Measurements from ENCODE around the gene SRMS. TPM values are rescaled to one million over a fixed set of nuclear protein-coding genes. Genes with fewer than 3 reads are reported as not detected.

Gene SRMS
- total and polyA plus RNA-seq, 2 donors (not counting 3 experiments of a cell fraction or from before 2014, with no cell fraction given): not detected

GRCh38 chr20:63493563-63494020, 54.0 kb downstream of the SRMS start:
- no peak overlapping the region for H3K4me2 ChIP-seq (ENCODE audit: insufficient read depth, low read length)
- intact Hi-C loops (cut with micrococcal nuclease): no loop called here
- H3K79me2 ChIP-seq (ENCODE audit: control insufficient read depth, insufficient read depth, low read length): no peaks in the 10 kb centered on the region
- no peak overlapping the region for H3K27ac ChIP-seq (ENCODE audit: insufficient read depth, low read depth, low read length)
- H3K4me3 ChIP-seq (replicated peaks in 1 of 3; ENCODE audit: insufficient read depth in 1 of 3, low read depth in 1 of 3, low read length in 3 of 3): no peak overlapping the region
- FAIRE-seq: no peak
- ChIA-PET CTCF (interaction anchor here (0.8 to 1.4 kb wide), 4 partner anchors 27 to 627 kb away, joined by 3 to 4 read pairs (median 3); partner anchors contain the start of genes LKAAEAR1, PPDPF and PTK6), POLR2A (interaction anchor here (0.5 kb wide), 1 partner anchor 27 kb away, joined by 3 read pairs; no protein-coding TSS in a partner anchor)
- no peak for TF ChIP-seq FOS (IDR thresholded peaks at IDR 0.05; ENCODE audit: borderline replicate concordance, insufficient read depth, low read length)
- TF ChIP-seq, protein P1, sequence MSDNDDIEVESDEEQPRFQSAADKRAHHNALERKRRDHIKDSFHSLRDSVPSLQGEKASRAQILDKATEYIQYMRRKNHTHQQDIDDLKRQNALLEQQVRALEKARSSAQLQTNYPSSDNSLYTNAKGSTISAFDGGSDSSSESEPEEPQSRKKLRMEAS (IDR thresholded peaks at IDR 0.05; ENCODE audit: insufficient read depth, insufficient read length): no peak
- no peaks in the 10 kb centered on the region for H3K27me3 ChIP-seq (ENCODE audit: control insufficient read depth in 2 of 2, insufficient read depth in 2 of 2, low read length in 2 of 2)
- no peak overlapping the region for H3K9ac ChIP-seq (replicated peaks; ENCODE audit: extremely low read depth, insufficient read depth, low read length)
- no peaks in the 10 kb centered on the region for H3K9me3 ChIP-seq (replicated peaks; ENCODE audit: control insufficient read depth, insufficient read depth, low read length)
- no peak for DNase-seq (ENCODE audit: low read depth, low spot score)
- no peaks in the 10 kb centered on the region for H3K9me1 ChIP-seq (replicated peaks; ENCODE audit: control insufficient read depth, extremely low read depth, insufficient read depth, low read length)
- BruUV-seq (replicated peaks): no TSS peak
- H4K20me1 ChIP-seq (replicated peaks; ENCODE audit: control insufficient read depth, extremely low read depth, insufficient read depth, low read length): no peaks in the 10 kb centered on the region
- dilution Hi-C loops (cut with MboI; ENCODE audit: extremely low pct_ligation_motif_present, low sequenced_read_pairs): no loop called here
- no peaks in the 10 kb centered on the region for H3K36me3 ChIP-seq (ENCODE audit: control insufficient read depth in 2 of 2, extremely low read depth in 1 of 2, insufficient read depth in 2 of 2, low read length in 2 of 2)
- H2AFZ ChIP-seq (ENCODE audit: low read depth, low read length): no peak overlapping the region
- no peaks in the 10 kb centered on the region for H3K4me1 ChIP-seq (ENCODE audit: control insufficient read depth, extremely low read depth, insufficient read depth, low read length)

GRCh38 chr20:63492982-63493381, 54.6 kb downstream of the SRMS start:
- H3K27me3 ChIP-seq (ENCODE audit: control insufficient read depth in 2 of 2, insufficient read depth in 2 of 2, low read length in 2 of 2): no peaks in the 10 kb centered on the region
- no peaks in the 10 kb centered on the region for H4K20me1 ChIP-seq (replicated peaks; ENCODE audit: control insufficient read depth, extremely low read depth, insufficient read depth, low read length)
- dilution Hi-C loops (cut with MboI; ENCODE audit: extremely low pct_ligation_motif_present, low sequenced_read_pairs): no loop called here
- intact Hi-C loops (cut with micrococcal nuclease): no loop called here
- H3K4me2 ChIP-seq (ENCODE audit: insufficient read depth, low read length): no peak overlapping the region
- TF ChIP-seq GATA2 (IDR thresholded peaks at IDR 0.05; ENCODE audit: insufficient read depth, insufficient read length, low read depth, low read length): no peak
- TF ChIP-seq POLR2AphosphoS5 (IDR thresholded peaks at IDR 0.05; ENCODE audit: insufficient read depth, low read depth, low read length): no peak
- no peak for TF ChIP-seq JUN (IDR thresholded peaks at IDR 0.05; ENCODE audit: borderline replicate concordance, insufficient read depth, insufficient read length, low read depth)
- TF ChIP-seq, protein P1 (IDR thresholded peaks at IDR 0.05; ENCODE audit: insufficient read depth, insufficient read length): no peak
- TF ChIP-seq MYC (IDR thresholded peaks at IDR 0.05; ENCODE audit: low read depth, low read length): no peak
- TF ChIP-seq, protein P2, sequence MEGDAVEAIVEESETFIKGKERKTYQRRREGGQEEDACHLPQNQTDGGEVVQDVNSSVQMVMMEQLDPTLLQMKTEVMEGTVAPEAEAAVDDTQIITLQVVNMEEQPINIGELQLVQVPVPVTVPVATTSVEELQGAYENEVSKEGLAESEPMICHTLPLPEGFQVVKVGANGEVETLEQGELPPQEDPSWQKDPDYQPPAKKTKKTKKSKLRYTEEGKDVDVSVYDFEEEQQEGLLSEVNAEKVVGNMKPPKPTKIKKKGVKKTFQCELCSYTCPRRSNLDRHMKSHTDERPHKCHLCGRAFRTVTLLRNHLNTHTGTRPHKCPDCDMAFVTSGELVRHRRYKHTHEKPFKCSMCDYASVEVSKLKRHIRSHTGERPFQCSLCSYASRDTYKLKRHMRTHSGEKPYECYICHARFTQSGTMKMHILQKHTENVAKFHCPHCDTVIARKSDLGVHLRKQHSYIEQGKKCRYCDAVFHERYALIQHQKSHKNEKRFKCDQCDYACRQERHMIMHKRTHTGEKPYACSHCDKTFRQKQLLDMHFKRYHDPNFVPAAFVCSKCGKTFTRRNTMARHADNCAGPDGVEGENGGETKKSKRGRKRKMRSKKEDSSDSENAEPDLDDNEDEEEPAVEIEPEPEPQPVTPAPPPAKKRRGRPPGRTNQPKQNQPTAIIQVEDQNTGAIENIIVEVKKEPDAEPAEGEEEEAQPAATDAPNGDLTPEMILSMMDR (IDR thresholded peaks at IDR 0.05; ENCODE audit: extremely low read depth in 1 of 2, insufficient read depth in 1 of 2, low read depth in 1 of 2, low read length in 2 of 2): no peak
- no peak for TF ChIP-seq EZH2 (IDR thresholded peaks at IDR 0.05; ENCODE audit: borderline replicate concordance, low read depth, low read length, severe bottlenecking)
- TF ChIP-seq POLR2A (IDR thresholded peaks at IDR 0.05; ENCODE audit: low read depth, low read length): no peak
- TF ChIP-seq FOS (IDR thresholded peaks at IDR 0.05; ENCODE audit: borderline replicate concordance, insufficient read depth, low read length): no peak
- FAIRE-seq (no peak), DNase-seq (ENCODE audit: low read depth, low spot score) (no peak)
- H3K4me3 ChIP-seq (replicated peaks in 1 of 3; ENCODE audit: insufficient read depth in 1 of 3, low read depth in 1 of 3, low read length in 3 of 3): no peak overlapping the region
- H3K79me2 ChIP-seq (ENCODE audit: control insufficient read depth, insufficient read depth, low read length): no peaks in the 10 kb centered on the region
- no TSS peak for BruUV-seq (replicated peaks)
- H3K9ac ChIP-seq (replicated peaks; ENCODE audit: extremely low read depth, insufficient read depth, low read length): no peak overlapping the region
- H3K36me3 ChIP-seq (ENCODE audit: control insufficient read depth in 2 of 2, extremely low read depth in 1 of 2, insufficient read depth in 2 of 2, low read length in 2 of 2): no peaks in the 10 kb centered on the region
- H3K27ac ChIP-seq (ENCODE audit: insufficient read depth, low read depth, low read length): no peak overlapping the region
- POLR2A ChIA-PET: no interaction called here
- H2AFZ ChIP-seq (ENCODE audit: low read depth, low read length): no peak overlapping the region
- H3K9me3 ChIP-seq (replicated peaks; ENCODE audit: control insufficient read depth, insufficient read depth, low read length): no peaks in the 10 kb centered on the region
- H3K4me1 ChIP-seq (ENCODE audit: control insufficient read depth, extremely low read depth, insufficient read depth, low read length): no peaks in the 10 kb centered on the region
- CTCF ChIA-PET: interaction anchor here (1.1 to 1.4 kb wide), 3 partner anchors 28 to 591 kb away, joined by 3 to 4 read pairs (median 3); partner anchors contain the start of genes LKAAEAR1, PPDPF and PTK6
- H3K9me1 ChIP-seq (replicated peaks; ENCODE audit: control insufficient read depth, extremely low read depth, insufficient read depth, low read length): no peaks in the 10 kb centered on the region

Data from endothelial cell of umbilical vein (primary cell).